Measurements from ENCODE around the gene NSG2.
"Not testable (repeated sequence)": the region's sequence is repeated elsewhere in the genome, so short reads cannot be mapped to it uniquely, and the experiment has no call there.

The NSG2 gene

GRCh38 chr5:174100490-174100889 lies 55.0 kb downstream of the NSG2 start:
- WGBS (ENCODE audit: insufficient coverage), result 68% methylated on average over 5 of the region's 5 CpGs
- Histone ChIP-seq H3K9me3 (ENCODE audit: control extremely low read depth in 1 of 5, control insufficient read depth in 4 of 5, insufficient read depth in 2 of 5, low read depth in 1 of 5, low read length in 4 of 5) (no peaks in the 10 kb centered on the region), H3K4me1 (ENCODE audit: control extremely low read depth in 1 of 4, control insufficient read depth in 4 of 4, insufficient read depth in 4 of 4, low read length in 3 of 4) (no peaks in the 10 kb centered on the region), H3K4me3 (ENCODE audit: control insufficient read depth in 1 of 7, extremely low read depth in 1 of 7, insufficient read depth in 4 of 7, low read depth in 2 of 7, low read length in 6 of 7) (no peak overlapping the region), H3K27ac (ENCODE audit: insufficient read depth in 1 of 2, low read depth in 1 of 2, low read length in 2 of 2, poor library complexity in 1 of 2, severe bottlenecking in 2 of 2) (no peak overlapping the region), H3K36me3 (ENCODE audit: control insufficient read depth in 4 of 4, insufficient read depth in 4 of 4, low read length in 3 of 4) (no peaks in the 10 kb centered on the region), H3K27me3 (replicated peaks in 2 of 5; ENCODE audit: control insufficient read depth in 4 of 5, insufficient read depth in 5 of 5, low read length in 4 of 5) (peaks cover 0 to 4% (median 0%) of the 10 kb centered on the region in 5 experiments)
- CTCF ChIA-PET, result interaction anchor here (1.0 kb wide), 1 partner anchor 17 kb away, joined by 3 read pairs; no protein-coding TSS in a partner anchor
- POLR2A ChIA-PET, result no interaction called here
- no peak for DNase-seq

DNA sequence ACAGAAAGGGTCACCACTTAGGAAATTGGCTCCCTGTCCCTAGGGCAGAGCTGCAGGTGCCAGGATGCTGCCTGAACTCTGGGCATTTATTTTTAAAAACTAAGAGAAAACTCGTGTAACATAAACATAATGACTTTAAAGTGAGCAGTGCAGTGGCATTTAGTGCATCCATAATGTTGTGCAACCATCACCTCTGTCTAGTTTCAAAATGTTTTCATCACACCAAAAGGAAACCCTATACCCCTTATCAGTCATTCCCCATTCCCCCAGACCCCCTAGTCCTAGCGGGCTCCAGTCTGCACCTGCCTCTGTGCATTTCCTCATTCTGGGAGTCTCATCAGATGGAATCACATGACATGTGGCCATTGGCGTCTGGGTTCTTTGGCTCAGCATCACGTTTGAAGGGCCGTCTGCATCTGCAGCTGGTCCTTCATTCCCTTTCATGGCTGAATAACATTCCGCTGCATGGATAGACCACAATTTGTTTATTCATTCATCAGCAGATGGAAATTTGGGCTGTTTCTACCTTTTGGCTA lies 55.8 kb downstream of the NSG2 start:
- Histone ChIP-seq H3K36me3 (ENCODE audit: control insufficient read depth in 4 of 4, insufficient read depth in 4 of 4, low read length in 3 of 4) (no peaks in the 10 kb centered on the region), H3K9me3 (ENCODE audit: control extremely low read depth in 1 of 5, control insufficient read depth in 4 of 5, insufficient read depth in 2 of 5, low read depth in 1 of 5, low read length in 4 of 5) (no peaks in the 10 kb centered on the region), H3K27me3 (replicated peaks in 2 of 5; ENCODE audit: control insufficient read depth in 4 of 5, insufficient read depth in 5 of 5, low read length in 4 of 5) (peaks cover 0 to 4% (median 0%) of the 10 kb centered on the region in 5 experiments), H3K4me1 (ENCODE audit: control extremely low read depth in 1 of 4, control insufficient read depth in 4 of 4, insufficient read depth in 4 of 4, low read length in 3 of 4) (no peaks in the 10 kb centered on the region), H3K27ac (ENCODE audit: insufficient read depth in 1 of 2, low read depth in 1 of 2, low read length in 2 of 2, poor library complexity in 1 of 2, severe bottlenecking in 2 of 2) (no peak overlapping the region), H3K4me3 (ENCODE audit: control insufficient read depth in 1 of 7, extremely low read depth in 1 of 7, insufficient read depth in 4 of 7, low read depth in 2 of 7, low read length in 6 of 7) (no peak overlapping the region)
- DNase-seq, result no peak
- 88% methylated on average over 5 of the region's 6 CpGs for WGBS (ENCODE audit: insufficient coverage)
- CTCF ChIA-PET, result no interaction called here
- POLR2A ChIA-PET, result no interaction called here

DNA sequence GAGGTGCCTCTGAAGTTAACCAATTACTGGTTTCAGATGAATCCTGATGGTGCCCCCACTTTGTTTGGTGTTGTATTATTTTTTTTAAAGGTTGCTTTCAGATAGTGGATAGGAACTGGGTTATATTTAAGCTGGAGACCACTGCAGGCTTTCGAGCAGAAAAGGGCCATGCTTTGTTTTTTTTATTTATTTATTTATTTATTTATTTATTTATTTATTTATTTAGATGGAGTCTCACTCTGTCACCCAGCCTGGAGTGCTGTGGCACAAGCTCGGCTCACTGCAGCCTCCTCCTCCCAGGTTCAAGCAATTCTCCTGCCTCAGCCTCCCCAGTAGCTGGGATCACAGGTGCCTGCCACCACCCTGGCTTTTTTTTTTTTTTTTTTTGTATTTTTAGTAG lies 57.1 kb downstream of the NSG2 start:
- CTCF ChIA-PET; H3K9me3 ChIP-seq (ENCODE audit: control extremely low read depth in 1 of 5, control insufficient read depth in 4 of 5, insufficient read depth in 2 of 5, low read depth in 1 of 5, low read length in 4 of 5); H3K27ac ChIP-seq (ENCODE audit: insufficient read depth in 1 of 2, low read depth in 1 of 2, low read length in 2 of 2, poor library complexity in 1 of 2, severe bottlenecking in 2 of 2); H3K4me3 ChIP-seq (ENCODE audit: control insufficient read depth in 1 of 7, extremely low read depth in 1 of 7, insufficient read depth in 4 of 7, low read depth in 2 of 7, low read length in 6 of 7); DNase-seq; H3K27me3 ChIP-seq (replicated peaks in 2 of 5; ENCODE audit: control insufficient read depth in 4 of 5, insufficient read depth in 5 of 5, low read length in 4 of 5); H3K4me1 ChIP-seq (ENCODE audit: control extremely low read depth in 1 of 4, control insufficient read depth in 4 of 4, insufficient read depth in 4 of 4, low read length in 3 of 4); H3K36me3 ChIP-seq (ENCODE audit: control insufficient read depth in 4 of 4, insufficient read depth in 4 of 4, low read length in 3 of 4): not testable (repeated sequence)
- no CpG with 5 or more reads among the region's 2 CpGs for WGBS (ENCODE audit: insufficient coverage)
- POLR2A ChIA-PET, result interaction anchor here (0.7 kb wide), 1 partner anchor 96 kb away, joined by 3 read pairs; no protein-coding TSS in a partner anchor

DNA sequence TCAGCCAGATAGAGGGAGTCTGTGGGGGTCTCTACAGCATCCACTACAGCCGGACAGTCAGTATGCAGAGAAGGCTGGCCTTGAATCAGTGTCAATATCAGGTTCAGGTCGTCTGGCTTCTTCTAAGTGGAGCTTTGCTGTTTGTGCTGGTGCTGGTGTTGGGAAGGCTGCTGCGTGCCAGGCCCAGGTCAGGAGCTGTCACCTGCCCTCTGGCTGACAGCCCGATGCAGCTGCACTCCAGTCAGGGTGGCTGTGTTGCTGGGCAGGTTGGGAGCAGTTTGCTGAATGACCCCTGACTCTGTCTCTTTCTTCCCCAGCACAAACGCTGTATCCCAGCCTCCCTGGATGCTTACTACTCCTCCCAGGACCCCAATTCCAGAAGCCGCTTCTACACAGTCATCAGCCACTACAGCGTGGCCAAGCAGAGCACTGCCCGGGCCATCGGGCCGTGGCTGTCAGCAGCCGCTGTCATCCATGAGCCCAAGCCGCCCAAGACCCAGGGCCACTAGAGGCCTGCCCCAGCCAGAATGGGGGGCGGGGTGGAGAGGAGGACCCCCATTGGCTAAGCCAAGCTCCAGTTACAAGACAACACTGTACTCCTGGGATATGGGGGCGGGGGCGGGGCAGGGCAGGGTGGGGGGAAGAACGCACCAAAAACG lies 61.6 kb downstream of the NSG2 start:
- peaks cover 0 to 2% (median 0%) of the 10 kb centered on the region in 5 experiments for H3K27me3 ChIP-seq (replicated peaks in 2 of 5; ENCODE audit: control insufficient read depth in 4 of 5, insufficient read depth in 5 of 5, low read length in 4 of 5)
- ChIA-PET POLR2A (no interaction called here), CTCF (no interaction called here)
- H3K36me3 ChIP-seq (ENCODE audit: control insufficient read depth in 4 of 4, insufficient read depth in 4 of 4, low read length in 3 of 4), result no peaks in the 10 kb centered on the region
- H3K4me1 ChIP-seq (ENCODE audit: control extremely low read depth in 1 of 4, control insufficient read depth in 4 of 4, insufficient read depth in 4 of 4, low read length in 3 of 4), result no peaks in the 10 kb centered on the region
- DNase-seq, result no peak
- no peaks in the 10 kb centered on the region for H3K9me3 ChIP-seq (ENCODE audit: control extremely low read depth in 1 of 5, control insufficient read depth in 4 of 5, insufficient read depth in 2 of 5, low read depth in 1 of 5, low read length in 4 of 5)
- H3K4me3 ChIP-seq (ENCODE audit: control insufficient read depth in 1 of 7, extremely low read depth in 1 of 7, insufficient read depth in 4 of 7, low read depth in 2 of 7, low read length in 6 of 7), result no peak overlapping the region
- H3K27ac ChIP-seq (ENCODE audit: insufficient read depth in 1 of 2, low read depth in 1 of 2, low read length in 2 of 2, poor library complexity in 1 of 2, severe bottlenecking in 2 of 2), result no peak overlapping the region
- 60% methylated on average over 6 of the region's 17 CpGs for WGBS (ENCODE audit: insufficient coverage)

- ChIA-PET POLR2A (no interaction called here), CTCF (no interaction called here)
- no peak for DNase-seq
Measured at GRCh38 chr5:174108745-174109144, 63.2 kb downstream of the NSG2 start.

DNA sequence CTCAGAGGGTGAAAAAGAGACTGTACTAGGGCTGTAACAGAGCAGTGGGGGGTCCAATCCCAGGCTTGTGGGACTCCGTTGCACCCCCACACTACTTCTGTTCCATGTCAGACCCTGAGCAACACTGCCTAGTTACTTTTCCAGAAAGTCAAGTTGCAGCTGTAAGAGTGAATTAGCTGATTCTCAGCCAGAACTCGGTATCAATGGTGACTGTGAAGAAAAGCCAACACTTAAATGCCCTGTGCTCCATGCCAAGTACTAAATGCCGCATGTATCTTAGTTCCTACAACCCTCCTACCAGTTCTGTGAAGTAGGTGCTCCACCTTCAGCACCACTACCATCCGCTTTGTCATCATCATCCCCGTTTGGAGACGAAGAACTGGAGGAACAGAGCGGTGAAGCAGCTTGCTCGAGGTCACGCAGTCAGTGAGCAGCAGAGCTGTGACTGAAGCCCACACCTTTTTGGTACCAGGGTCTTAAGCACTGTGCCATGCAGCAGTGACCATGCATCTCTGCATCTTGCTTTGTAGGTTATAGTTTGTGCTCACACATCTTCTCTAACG lies 64.3 kb downstream of the NSG2 start:
- CTCF ChIA-PET, result interaction anchor here (0.6 kb wide), 1 partner anchor 10 kb away, joined by 3 read pairs; no protein-coding TSS in a partner anchor
- H3K4me3 ChIP-seq (ENCODE audit: control insufficient read depth in 1 of 7, extremely low read depth in 1 of 7, insufficient read depth in 4 of 7, low read depth in 2 of 7, low read length in 6 of 7), result no peak overlapping the region
- H3K4me1 ChIP-seq (ENCODE audit: control extremely low read depth in 1 of 4, control insufficient read depth in 4 of 4, insufficient read depth in 4 of 4, low read length in 3 of 4), result no peaks in the 10 kb centered on the region
- H3K27me3 ChIP-seq (replicated peaks in 2 of 5; ENCODE audit: control insufficient read depth in 4 of 5, insufficient read depth in 5 of 5, low read length in 4 of 5), result no peaks in the 10 kb centered on the region
- DNase-seq, result no peak
- no peaks in the 10 kb centered on the region for H3K9me3 ChIP-seq (ENCODE audit: control extremely low read depth in 1 of 5, control insufficient read depth in 4 of 5, insufficient read depth in 2 of 5, low read depth in 1 of 5, low read length in 4 of 5)
- WGBS (ENCODE audit: insufficient coverage), result 95% methylated on average over 9 of the region's 10 CpGs
- no peaks in the 10 kb centered on the region for H3K36me3 ChIP-seq (ENCODE audit: control insufficient read depth in 4 of 4, insufficient read depth in 4 of 4, low read length in 3 of 4)
- H3K27ac ChIP-seq (ENCODE audit: insufficient read depth in 1 of 2, low read depth in 1 of 2, low read length in 2 of 2, poor library complexity in 1 of 2, severe bottlenecking in 2 of 2), result no peak overlapping the region
- POLR2A ChIA-PET, result no interaction called here

More at GRCh38 chr5:174108745-174109144, 63.2 kb downstream of the NSG2 start:
- Histone ChIP-seq H3K36me3 (ENCODE audit: control insufficient read depth in 4 of 4, insufficient read depth in 4 of 4, low read length in 3 of 4) (no peaks in the 10 kb centered on the region), H3K4me3 (ENCODE audit: control insufficient read depth in 1 of 7, extremely low read depth in 1 of 7, insufficient read depth in 4 of 7, low read depth in 2 of 7, low read length in 6 of 7) (no peak overlapping the region), H3K9me3 (ENCODE audit: control extremely low read depth in 1 of 5, control insufficient read depth in 4 of 5, insufficient read depth in 2 of 5, low read depth in 1 of 5, low read length in 4 of 5) (no peaks in the 10 kb centered on the region), H3K27ac (ENCODE audit: insufficient read depth in 1 of 2, low read depth in 1 of 2, low read length in 2 of 2, poor library complexity in 1 of 2, severe bottlenecking in 2 of 2) (no peak overlapping the region), H3K4me1 (ENCODE audit: control extremely low read depth in 1 of 4, control insufficient read depth in 4 of 4, insufficient read depth in 4 of 4, low read length in 3 of 4) (no peaks in the 10 kb centered on the region), H3K27me3 (replicated peaks in 2 of 5; ENCODE audit: control insufficient read depth in 4 of 5, insufficient read depth in 5 of 5, low read length in 4 of 5) (peaks cover 0 to 2% (median 0%) of the 10 kb centered on the region in 5 experiments)
- WGBS (ENCODE audit: insufficient coverage), result 100% methylated on average over 4 of the region's 6 CpGs

GRCh38 chr5:174110310-174110709 lies 64.8 kb downstream of the NSG2 start:
- POLR2A ChIA-PET, result no interaction called here
- Histone ChIP-seq H3K36me3 (ENCODE audit: control insufficient read depth in 4 of 4, insufficient read depth in 4 of 4, low read length in 3 of 4) (no peaks in the 10 kb centered on the region), H3K27me3 (replicated peaks in 2 of 5; ENCODE audit: control insufficient read depth in 4 of 5, insufficient read depth in 5 of 5, low read length in 4 of 5) (no peaks in the 10 kb centered on the region), H3K4me3 (ENCODE audit: control insufficient read depth in 1 of 7, extremely low read depth in 1 of 7, insufficient read depth in 4 of 7, low read depth in 2 of 7, low read length in 6 of 7) (no peak overlapping the region), H3K4me1 (ENCODE audit: control extremely low read depth in 1 of 4, control insufficient read depth in 4 of 4, insufficient read depth in 4 of 4, low read length in 3 of 4) (no peaks in the 10 kb centered on the region), H3K27ac (ENCODE audit: insufficient read depth in 1 of 2, low read depth in 1 of 2, low read length in 2 of 2, poor library complexity in 1 of 2, severe bottlenecking in 2 of 2) (no peak overlapping the region), H3K9me3 (ENCODE audit: control extremely low read depth in 1 of 5, control insufficient read depth in 4 of 5, insufficient read depth in 2 of 5, low read depth in 1 of 5, low read length in 4 of 5) (no peaks in the 10 kb centered on the region)
- CTCF ChIA-PET, result no interaction called here
- no CpG with 5 or more reads among the region's 7 CpGs for WGBS (ENCODE audit: insufficient coverage)
- no peak for DNase-seq
